HepG2 (cell line): ENCODE results near the gene NEAT1. TPM values are rescaled to one million over a fixed set of nuclear protein-coding genes. Genes with fewer than 3 reads are reported as not detected.

Experiments
- ATF1 ChIP-seq: IDR thresholded peaks from 2 replicates; pipeline ENCODE4 v1.6.1; 2016; ENCODE audit warnings: mild to moderate bottlenecking, control low read depth
- GABPA ChIP-seq, 2 experiments: IDR thresholded peaks; 2 replicates each; pipeline ENCODE4 v1.6.1; 2011 to 2016; ENCODE audit warnings: low read depth in 2 of 2, low read length in 1 of 2, missing biosample characterization in 1 of 2, missing genetic modification characterization in 1 of 2
- IKZF5 ChIP-seq: IDR thresholded peaks from 2 replicates; pipeline ENCODE4 v1.6.1; 2018; ENCODE audit warnings: missing genetic modification reagents, mild to moderate bottlenecking, missing compliant biosample characterization
- NONO ChIP-seq, 2 experiments: fragments of 450-650 bp in 1 of 2; sonication (generic) in 1 of 2; formaldehyde crosslinking in 1 of 2; IDR thresholded peaks in 1 of 2; conservative IDR thresholded peaks in 1 of 2; 2 replicates each; pipeline versions ENCODE4 v1.6.1 to v1.8.0; 2017 to 2022; ENCODE audit warnings: mild to moderate bottlenecking in 1 of 2, missing genetic modification reagents in 1 of 2, moderate library complexity in 1 of 2
- PREB ChIP-seq: sonication (generic); formaldehyde crosslinking; IDR thresholded peaks from 2 replicates; pipeline ENCODE4 v1.4.0; 2020; ENCODE audit warnings: missing genetic modification reagents
- SOX5 ChIP-seq: IDR thresholded peaks from 2 replicates; pipeline ENCODE4 v1.6.1; 2016; ENCODE audit warnings: borderline replicate concordance
- SRSF9 ChIP-seq: fragments of 200-400 bp; formaldehyde crosslinking; IDR thresholded peaks from 2 replicates; pipeline ENCODE4 v1.6.1; 2018; ENCODE audit warnings: borderline replicate concordance, mild to moderate bottlenecking, low read depth, low read length; ENCODE audit not compliant: insufficient read depth, poor library complexity, severe bottlenecking
- TBX2 ChIP-seq: sonication (generic); formaldehyde crosslinking; IDR thresholded peaks from 2 replicates; pipeline ENCODE4 v1.5.0; 2020; ENCODE audit warnings: missing genetic modification reagents, mild to moderate bottlenecking, borderline replicate concordance
- TCF7L2 ChIP-seq: IDR thresholded peaks from 2 replicates; pipeline ENCODE4 v1.6.1; 2011; ENCODE audit warnings: mild to moderate bottlenecking, low read depth, low read length, moderate library complexity
- THAP7 ChIP-seq: sonication (generic); formaldehyde crosslinking; IDR thresholded peaks from 2 replicates; pipeline ENCODE4 v1.8.1; 2023; ENCODE audit warnings: mild to moderate bottlenecking, missing genetic modification reagents
- UBTF ChIP-seq: sonication (generic); formaldehyde crosslinking; IDR thresholded peaks from 2 replicates; pipeline ENCODE4 v1.4.0; 2020; ENCODE audit warnings: mild to moderate bottlenecking, missing genetic modification reagents
- ZC3H13 ChIP-seq: sonication (generic); formaldehyde crosslinking; IDR thresholded peaks from 2 replicates; pipeline ENCODE4 v1.8.1; 2023; ENCODE audit warnings: mild to moderate bottlenecking, missing genetic modification reagents, moderate library complexity
- ZFP36L1 ChIP-seq: sonication (generic); formaldehyde crosslinking; IDR thresholded peaks from 2 replicates; pipeline ENCODE4 v1.8.0; 2022; ENCODE audit warnings: mild to moderate bottlenecking, missing genetic modification reagents, moderate library complexity
- ZNF143 ChIP-seq: sonication (generic); formaldehyde crosslinking; IDR thresholded peaks from 2 replicates; pipeline ENCODE4 v1.4.0; 2020; ENCODE audit warnings: missing genetic modification reagents
- ZNF468 ChIP-seq: sonication (generic); formaldehyde crosslinking; IDR thresholded peaks from 2 replicates; pipeline ENCODE4 v1.8.0; 2022; ENCODE audit warnings: mild to moderate bottlenecking, moderate library complexity, missing genetic modification reagents
- ZNF550 ChIP-seq: sonication (generic); formaldehyde crosslinking; IDR thresholded peaks from 2 replicates; pipeline ENCODE4 v1.4.0; 2020; ENCODE audit warnings: mild to moderate bottlenecking, missing genetic modification reagents, borderline replicate concordance
- ZNF766 ChIP-seq: sonication (generic); formaldehyde crosslinking; IDR thresholded peaks from 2 replicates; pipeline ENCODE4 v1.5.0; 2020; ENCODE audit warnings: missing genetic modification reagents, borderline replicate concordance
- ZNF891 ChIP-seq: sonication (generic); formaldehyde crosslinking; IDR thresholded peaks from 2 replicates; pipeline ENCODE4 v1.5.0; 2020; ENCODE audit warnings: mild to moderate bottlenecking, missing genetic modification reagents
- polyA plus RNA-seq, 8 experiments: library from polyadenylated mRNA; depleted of rRNA in 3 of 8; stranded (reverse) in 7 of 8; unstranded in 1 of 8; fragments of >200 nt; fragmentation: Illumina TruSeq in 4 of 8; extraction: Trizol in 4 of 8; gene quantifications; 2 replicates each; pipeline versions ENCODE4 v1.2.1 to v1.2.3, GENCODE V29; 2011 to 2016; ENCODE audit warnings: low read depth in 4 of 8, missing spikeins in 1 of 8, mixed read lengths in 1 of 8; ENCODE audit not compliant: insufficient read depth in 1 of 8
- total RNA-seq, 5 experiments: library from RNA; depleted of rRNA; stranded (reverse); fragments of >200 nt; fragmentation: Illumina TruSeq; extraction: Trizol; gene quantifications; 2 replicates each; pipeline ENCODE4 v1.2.3, GENCODE V29; 2016; ENCODE audit warnings: low read depth in 1 of 5
- TF ChIP-seq, protein P1 (sequence below): sonication (generic); formaldehyde crosslinking; IDR thresholded peaks from 2 replicates; pipeline ENCODE4 v1.4.0; 2020; ENCODE audit warnings: missing genetic modification reagents, mild to moderate bottlenecking, borderline replicate concordance
- TF ChIP-seq, protein P2 (sequence below): sonication (generic); formaldehyde crosslinking; IDR thresholded peaks from 2 replicates; pipeline ENCODE4 v1.8.0; 2023; ENCODE audit warnings: mild to moderate bottlenecking, missing genetic modification reagents

Gene NEAT1
- total and polyA plus RNA-seq, 2 of the 13 experiments (the other 11 are each of a cell fraction or from before 2014, with no cell fraction given), result 20.5 to 41.2 TPM

GRCh38 chr11:65488273-65489034 lies 65.9 kb downstream of the NEAT1 start (continued):
- TF ChIP-seq UBTF (peak; percentile 17; the same call in 1 of the 2 replicates), SRSF9 (no peak), ZFP36L1 (CRISPR knock-in tag) (0 out of 2 replicates have a peak, but pooled peaks have one; percentile 5), TCF7L2 (no peak), ZC3H13 (peak; percentile 45), ZNF766 (0 out of 2 replicates have a peak, but pooled peaks have one; percentile 40), PREB (no peak), IKZF5 (CRISPR knock-in tag) (0 out of 2 replicates have a peak, but pooled peaks have one; percentile 1), TBX2 (CRISPR knock-in tag) (peak; percentile 14; the same call in 1 of the 2 replicates), ZNF550 (CRISPR knock-in tag) (peak; percentile 33; the same call in 1 of the 2 replicates), ATF1 (CRISPR knock-in tag) (peak; percentile 61), ZNF143 (0 out of 2 replicates have a peak, but pooled peaks have one; percentile 22), THAP7 (CRISPR knock-in tag) (0 out of 2 replicates have a peak, but pooled peaks have one; percentile 52), NONO (IDR thresholded peaks at IDR 0.05) (no peak), NONO (CRISPR knock-in tag; conservative IDR thresholded peaks at IDR 0.05) (0 out of 2 replicates have a peak, but pooled peaks have one; percentile 56), ZNF891 (CRISPR knock-in tag) (no peak), ZNF468 (CRISPR knock-in tag) (no peak), SOX5 (CRISPR knock-in tag) (no peak), GABPA (IDR thresholded peaks at IDR 0.05; ENCODE audit: low read depth, low read length) (no peak), GABPA (CRISPR knock-in tag; IDR thresholded peaks at IDR 0.05; ENCODE audit: low read depth) (no peak)
- TF ChIP-seq, protein P1, sequence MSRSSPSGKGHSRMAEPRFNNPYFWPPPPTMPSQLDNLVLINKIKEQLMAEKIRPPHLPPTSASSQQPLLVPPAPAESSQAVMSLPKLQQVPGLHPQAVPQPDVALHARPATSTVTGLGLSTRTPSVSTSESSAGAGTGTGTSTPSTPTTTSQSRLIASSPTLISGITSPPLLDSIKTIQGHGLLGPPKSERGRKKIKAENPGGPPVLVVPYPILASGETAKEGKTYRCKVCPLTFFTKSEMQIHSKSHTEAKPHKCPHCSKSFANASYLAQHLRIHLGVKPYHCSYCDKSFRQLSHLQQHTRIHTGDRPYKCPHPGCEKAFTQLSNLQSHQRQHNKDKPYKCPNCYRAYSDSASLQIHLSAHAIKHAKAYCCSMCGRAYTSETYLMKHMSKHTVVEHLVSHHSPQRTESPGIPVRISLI (CRISPR knock-in tag), result peak; percentile 29; the same call in 1 of the 2 replicates
- TF ChIP-seq, protein P2, sequence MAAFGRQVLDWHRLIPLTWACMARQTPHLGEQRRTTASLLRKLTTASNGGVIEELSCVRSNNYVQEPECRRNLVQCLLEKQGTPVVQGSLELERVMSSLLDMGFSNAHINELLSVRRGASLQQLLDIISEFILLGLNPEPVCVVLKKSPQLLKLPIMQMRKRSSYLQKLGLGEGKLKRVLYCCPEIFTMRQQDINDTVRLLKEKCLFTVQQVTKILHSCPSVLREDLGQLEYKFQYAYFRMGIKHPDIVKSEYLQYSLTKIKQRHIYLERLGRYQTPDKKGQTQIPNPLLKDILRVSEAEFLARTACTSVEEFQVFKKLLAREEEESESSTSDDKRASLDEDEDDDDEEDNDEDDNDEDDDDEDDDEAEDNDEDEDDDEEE (CRISPR knock-in tag), result no peak
